HG03520 (cell line): Measurements from ENCODE around the gene OVOL3.
"Not testable (repeated sequence)": the region's sequence is repeated elsewhere in the genome, so short reads cannot be mapped to it uniquely, and the experiment has no call there.

ENCODE experiments used
- ATAC-seq: cut with Tn5 transposase; IDR thresholded peaks from one replicate; pipeline ENCODE4 v1.9.1; 2021; ENCODE audit warnings: mild to moderate bottlenecking, moderate library complexity; ENCODE audit not compliant: unreplicated experiment

Gene OVOL3

GRCh38 chr19:36110487-36111199 is at the start of gene OVOL3:
Gene OVOL3, plus strand, starts transcription at chr19:36111143. Its CDS starts 60 bp downstream, at chr19:36111203.
- no peak for ATAC-seq

GRCh38 chr19:36061367-36061766 is 49.6 kb upstream of the OVOL3 start:
- no peak for ATAC-seq

GRCh38 chr19:36064826-36065225 is 46.1 kb upstream of the OVOL3 start:
- ATAC-seq, result no peak

- no peak for ATAC-seq
Observed at GRCh38 chr19:36067681-36068080, 43.3 kb upstream of the OVOL3 start.

- ATAC-seq, result not testable (repeated sequence)
Observed at GRCh38 chr19:36068810-36069499, 42.0 kb upstream of the OVOL3 start.

GRCh38 chr19:36072081-36072480 is 38.9 kb upstream of the OVOL3 start:
- ATAC-seq, result no peak

GRCh38 chr19:36073121-36073876 is 37.6 kb upstream of the OVOL3 start:
- ATAC-seq, result no peak

GRCh38 chr19:36079389-36079945 is 31.5 kb upstream of the OVOL3 start:
- ATAC-seq, result no peak

- no peak for ATAC-seq
Observed at GRCh38 chr19:36081385-36081784, 29.6 kb upstream of the OVOL3 start.

GRCh38 chr19:36081894-36082293 is 29.0 kb upstream of the OVOL3 start:
- ATAC-seq, result no peak

- no peak for ATAC-seq
Observed at GRCh38 chr19:36082916-36083315, 28.0 kb upstream of the OVOL3 start.

GRCh38 chr19:36084231-36085009 is 26.5 kb upstream of the OVOL3 start:
- ATAC-seq, result no peak

- no peak for ATAC-seq
Observed at GRCh38 chr19:36086326-36086725, 24.6 kb upstream of the OVOL3 start.

- no peak for ATAC-seq
Observed at GRCh38 chr19:36089847-36090246, 21.1 kb upstream of the OVOL3 start.

- ATAC-seq, result no peak
Observed at GRCh38 chr19:36090910-36091695, 19.8 kb upstream of the OVOL3 start.

- ATAC-seq, result no peak
Observed at GRCh38 chr19:36092566-36092965, 18.4 kb upstream of the OVOL3 start.

GRCh38 chr19:36093146-36093662 is 17.7 kb upstream of the OVOL3 start:
- ATAC-seq, result no peak

- ATAC-seq, result no peak
Observed at GRCh38 chr19:36093687-36094086, 17.3 kb upstream of the OVOL3 start.

- no peak for ATAC-seq
Observed at GRCh38 chr19:36097036-36097435, 13.9 kb upstream of the OVOL3 start.
